Upper lobe of right lung (tissue), 1 donor: ENCODE data around the gene TIAM1. TPM values are rescaled to one million over a fixed set of nuclear protein-coding genes. Genes with fewer than 3 reads are reported as not detected.

ENCODE experiments used
- ATAC-seq: fragments of 200-7000 bp; cut with Tn5 transposase; one replicate; pipeline ENCODE4 v1.9.1; 2020; ENCODE audit warnings: mild to moderate bottlenecking, moderate library complexity
- DNase-seq: peaks from one replicate; pipeline ENCODE4 v3.0.0-alpha.2; 2020
- H3K27ac ChIP-seq: fragments of 200-600 bp; one replicate; pipeline ENCODE4 v1.8.0; 2022
- H3K27me3 ChIP-seq: fragments of 200-600 bp; one replicate; pipeline ENCODE4 v1.8.0; 2022; ENCODE audit warnings: mild to moderate bottlenecking
- H3K36me3 ChIP-seq: fragments of 200-600 bp; one replicate; pipeline ENCODE4 v1.8.0; 2022
- H3K4me1 ChIP-seq: fragments of 200-600 bp; one replicate; pipeline ENCODE4 v1.8.0; 2022
- H3K4me3 ChIP-seq: fragments of 200-600 bp; one replicate; pipeline ENCODE4 v1.8.0; 2022; ENCODE audit warnings: mild to moderate bottlenecking
- H3K9me3 ChIP-seq: fragments of 200-600 bp; one replicate; pipeline ENCODE4 v1.8.0; 2022
- intact Hi-C: fragments of 100-400 bp; cut with DNase I; formaldehyde crosslinking; loops from one replicate; pipeline ENCODE4 v1.11.0; 2022
- total RNA-seq: library from RNA; stranded (reverse); fragmentation: NEBNext Ultra II Directional; extraction: Animal tissue kit (Norgen Biotek cat#: 25700); gene quantifications from one replicate; pipeline ENCODE4 v1.2.1, GENCODE V29; 2021
- TF ChIP-seq, protein P1 (sequence below): fragments of 200-600 bp; IDR thresholded peaks from one replicate; pipeline ENCODE4 v1.8.0; 2022; ENCODE audit warnings: antibody characterized with exemption
- donor health status: DM: no; HTN: yes; CAD: no; lungs with severe emphysema.

Gene TIAM1
- total RNA-seq, 1 donor from 2014 or later, result 27.3 TPM

DNA sequence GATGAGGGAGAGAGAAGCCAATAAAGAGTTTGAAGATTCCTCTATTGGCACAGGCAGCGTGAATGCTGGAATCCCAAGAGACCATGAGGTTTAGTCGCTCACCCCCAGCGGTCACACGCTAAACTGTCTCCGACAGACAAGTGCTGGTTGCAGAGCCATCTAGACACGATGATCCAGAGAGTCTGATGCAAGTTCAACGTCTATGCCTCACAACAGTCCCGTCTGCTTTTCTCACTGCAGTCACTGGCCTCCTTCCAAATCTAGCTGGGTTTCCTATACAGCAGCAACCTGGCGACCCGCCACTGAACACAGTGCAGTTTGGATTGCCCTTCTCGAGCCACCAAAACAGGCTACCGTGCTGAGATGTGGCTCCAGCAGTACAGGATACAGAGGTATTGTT is 207.2 kb downstream of the TIAM1 start:
- Histone ChIP-seq H3K36me3 (no peaks in the 10 kb centered on the region), H3K27ac (no peak overlapping the region), H3K4me3 (no peak overlapping the region), H3K9me3 (no peaks in the 10 kb centered on the region), H3K27me3 (no peaks in the 10 kb centered on the region), H3K4me1 (peaks cover 5% of the 10 kb centered on the region)
- intact Hi-C loops, result no loop called here
- ATAC-seq (no peak), DNase-seq (no peak)
- TF ChIP-seq, protein P1, sequence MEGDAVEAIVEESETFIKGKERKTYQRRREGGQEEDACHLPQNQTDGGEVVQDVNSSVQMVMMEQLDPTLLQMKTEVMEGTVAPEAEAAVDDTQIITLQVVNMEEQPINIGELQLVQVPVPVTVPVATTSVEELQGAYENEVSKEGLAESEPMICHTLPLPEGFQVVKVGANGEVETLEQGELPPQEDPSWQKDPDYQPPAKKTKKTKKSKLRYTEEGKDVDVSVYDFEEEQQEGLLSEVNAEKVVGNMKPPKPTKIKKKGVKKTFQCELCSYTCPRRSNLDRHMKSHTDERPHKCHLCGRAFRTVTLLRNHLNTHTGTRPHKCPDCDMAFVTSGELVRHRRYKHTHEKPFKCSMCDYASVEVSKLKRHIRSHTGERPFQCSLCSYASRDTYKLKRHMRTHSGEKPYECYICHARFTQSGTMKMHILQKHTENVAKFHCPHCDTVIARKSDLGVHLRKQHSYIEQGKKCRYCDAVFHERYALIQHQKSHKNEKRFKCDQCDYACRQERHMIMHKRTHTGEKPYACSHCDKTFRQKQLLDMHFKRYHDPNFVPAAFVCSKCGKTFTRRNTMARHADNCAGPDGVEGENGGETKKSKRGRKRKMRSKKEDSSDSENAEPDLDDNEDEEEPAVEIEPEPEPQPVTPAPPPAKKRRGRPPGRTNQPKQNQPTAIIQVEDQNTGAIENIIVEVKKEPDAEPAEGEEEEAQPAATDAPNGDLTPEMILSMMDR, result no peak

DNA sequence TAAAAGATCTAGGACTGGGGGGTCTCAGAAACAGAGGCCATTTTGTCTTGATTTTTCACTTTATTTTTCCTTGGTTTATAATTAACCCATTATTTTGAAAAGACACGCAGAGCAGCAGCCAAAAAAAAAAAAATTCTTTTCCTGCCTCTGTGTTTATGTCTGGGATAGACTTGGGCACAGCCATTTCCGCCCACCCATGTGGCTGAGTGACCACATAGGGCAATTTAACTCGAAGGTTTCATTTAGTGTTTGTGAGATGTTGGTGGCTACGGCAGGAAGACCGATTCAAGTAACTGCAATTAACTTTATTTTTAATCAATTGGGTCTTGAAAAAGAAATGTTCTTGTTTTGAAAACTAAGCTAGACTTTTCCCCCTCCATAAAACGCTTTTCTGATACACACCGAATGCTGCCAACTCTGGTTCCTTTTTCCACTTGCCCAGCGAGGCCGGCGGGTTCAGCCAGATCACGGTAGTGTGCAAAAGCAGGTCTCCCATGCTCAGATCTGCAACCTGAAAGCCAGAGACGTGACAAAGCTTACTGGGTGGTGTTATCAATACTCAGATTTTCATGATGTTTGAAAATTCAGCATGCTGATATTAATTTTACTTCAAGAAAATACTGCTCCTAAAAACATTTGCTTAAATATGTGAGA is 208.4 kb downstream of the TIAM1 start:
- Histone ChIP-seq H3K27me3 (no peaks in the 10 kb centered on the region), H3K9me3 (no peaks in the 10 kb centered on the region), H3K27ac (no peak overlapping the region), H3K4me3 (no peak overlapping the region), H3K36me3 (no peaks in the 10 kb centered on the region), H3K4me1 (peaks cover 5% of the 10 kb centered on the region)
- intact Hi-C loops, result no loop called here
- ATAC-seq (no peak), DNase-seq (no peak)
- TF ChIP-seq, protein P1, result no peak

DNA sequence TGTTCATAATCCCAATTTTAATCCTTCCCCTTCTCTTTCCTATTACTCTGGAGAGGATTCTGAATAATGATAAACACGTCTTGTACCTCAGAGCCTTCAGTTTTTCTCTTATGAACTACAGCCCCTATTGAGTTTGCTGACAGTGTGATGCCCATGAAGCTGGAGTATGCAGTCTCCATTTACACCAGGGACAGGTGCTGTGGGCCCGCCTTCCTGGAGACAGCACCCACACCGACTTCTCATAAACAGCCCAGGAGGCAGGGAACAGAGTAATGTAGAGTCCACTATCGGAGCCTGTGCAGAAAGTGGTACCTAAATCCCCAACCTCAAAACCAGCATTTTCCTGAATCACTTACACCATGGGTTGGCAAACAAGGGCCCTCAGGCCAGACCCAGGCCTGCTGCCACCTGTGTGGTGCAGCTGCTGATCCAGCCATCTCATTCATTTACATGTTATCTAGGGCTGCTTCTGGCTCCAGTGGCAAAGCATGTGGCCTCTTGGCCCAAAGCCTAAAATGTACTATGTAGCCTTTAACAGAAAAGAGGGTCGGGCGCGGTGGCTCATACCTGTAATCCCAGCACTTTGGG is 210.7 kb downstream of the TIAM1 start:
- Histone ChIP-seq H3K27ac (no peak overlapping the region), H3K27me3 (no peaks in the 10 kb centered on the region), H3K4me3 (no peak overlapping the region), H3K4me1 (peaks cover 5% of the 10 kb centered on the region), H3K36me3 (no peaks in the 10 kb centered on the region), H3K9me3 (no peaks in the 10 kb centered on the region)
- intact Hi-C loops, result no loop called here
- TF ChIP-seq, protein P1, result no peak
- ATAC-seq (no peak), DNase-seq (no peak)

DNA sequence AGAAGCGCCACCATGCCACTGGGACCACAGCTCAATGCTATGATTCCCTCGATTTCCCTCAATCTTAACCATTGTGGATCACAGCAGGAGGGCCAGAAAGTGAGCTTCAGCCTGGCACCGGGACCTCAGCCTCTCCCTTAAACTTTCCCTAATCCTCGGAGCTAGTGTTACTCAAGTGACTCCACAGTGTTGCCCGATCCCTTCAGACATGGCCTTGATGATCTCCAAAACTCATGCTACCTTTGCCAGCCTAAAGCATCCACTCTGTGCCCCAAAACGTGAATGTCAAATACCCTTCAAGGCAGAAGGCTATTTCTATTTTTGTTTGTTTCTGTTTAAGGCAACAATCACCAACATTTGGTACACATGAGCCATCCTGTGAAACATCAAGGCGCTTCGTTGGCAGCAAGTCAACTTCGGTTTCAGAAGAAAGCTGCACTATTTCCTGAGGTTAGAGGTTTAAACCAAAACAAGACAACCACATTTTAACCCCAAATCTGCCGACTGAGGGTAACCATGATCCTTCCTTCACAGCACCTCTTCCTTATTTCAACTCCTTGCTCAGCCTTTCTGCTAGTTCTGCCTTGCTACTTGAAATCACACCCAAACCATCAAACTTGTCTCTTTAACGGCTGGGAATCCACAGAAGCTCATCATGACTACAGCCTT is 211.4 kb downstream of the TIAM1 start:
- intact Hi-C loops, result no loop called here
- Histone ChIP-seq H3K9me3 (no peaks in the 10 kb centered on the region), H3K27me3 (no peaks in the 10 kb centered on the region), H3K4me1 (peaks cover 5% of the 10 kb centered on the region), H3K27ac (no peak overlapping the region), H3K4me3 (no peak overlapping the region), H3K36me3 (no peaks in the 10 kb centered on the region)
- ATAC-seq, result no peak
- no peak for DNase-seq
- TF ChIP-seq, protein P1, result no peak

DNA sequence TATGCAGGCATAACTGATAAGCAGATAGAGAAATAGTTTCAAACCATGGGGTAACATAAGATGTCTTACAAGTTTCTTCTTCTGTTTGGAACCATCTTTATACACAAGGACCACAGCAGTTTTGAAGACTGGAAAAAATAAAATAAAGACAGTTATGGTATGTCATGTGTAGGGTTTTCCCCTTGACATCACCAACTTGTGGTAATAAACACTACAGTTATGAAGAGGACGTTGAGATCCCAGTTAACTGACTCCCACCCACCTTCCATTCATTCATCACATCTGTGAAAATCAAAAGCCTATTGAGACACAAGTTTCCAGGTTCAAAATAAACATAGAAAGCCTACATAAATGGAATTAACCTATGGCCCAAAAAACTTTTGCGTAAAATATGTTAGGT is 213.2 kb downstream of the TIAM1 start:
- intact Hi-C loops, result no loop called here
- TF ChIP-seq, protein P1, result no peak
- no peaks in the 10 kb centered on the region for H3K9me3 ChIP-seq
- ATAC-seq, result no peak
- no peak overlapping the region for H3K27ac ChIP-seq
- no peak overlapping the region for H3K4me3 ChIP-seq
- H3K27me3 ChIP-seq, result no peaks in the 10 kb centered on the region
- DNase-seq, result no peak
- no peaks in the 10 kb centered on the region for H3K36me3 ChIP-seq
- peaks cover 5% of the 10 kb centered on the region for H3K4me1 ChIP-seq
